K562 (cell line): ENCODE results near the gene ECT2. TPM values are rescaled to one million over a fixed set of nuclear protein-coding genes. Genes with fewer than 3 reads are reported as not detected.
A peak's percentile ranks its signal among the peaks of the same experiment; 100 is the strongest.

Experiments used
- ARID3B ChIP-seq: fragments of 250-450 bp; sonication (Bioruptor Pico); IDR thresholded peaks from 2 replicates; pipeline ENCODE4 v1.4.0; 2020; ENCODE audit warnings: borderline replicate concordance
- ATF4 ChIP-seq: fragments of 450-650 bp; formaldehyde crosslinking; IDR thresholded peaks from 2 replicates; pipeline ENCODE4 v1.4.0; 2022; ENCODE audit warnings: mild to moderate bottlenecking, moderate library complexity
- CBFA2T3 ChIP-seq: fragments of 450-650 bp; IDR thresholded peaks from 2 replicates; pipeline ENCODE4 v1.6.1; 2017
- CEBPB ChIP-seq: fragments of 450-650 bp; IDR thresholded peaks from 2 replicates; pipeline ENCODE4 v1.6.1; 2016; ENCODE audit warnings: missing genetic modification characterization, missing compliant biosample characterization
- ETV6 ChIP-seq, 3 experiments: fragments of 150-350 bp in 1 of 3; sonication (generic) in 1 of 3; formaldehyde crosslinking in 1 of 3; IDR thresholded peaks; 2 replicates each; pipeline versions ENCODE4 v1.6.1 to v1.8.0; 2014 to 2022; ENCODE audit warnings: borderline replicate concordance in 2 of 3, low read depth in 2 of 3, antibody characterized with exemption in 1 of 3, low read length in 1 of 3, mild to moderate bottlenecking in 1 of 3, missing genetic modification reagents in 1 of 3
- GATA2 ChIP-seq: sonication (generic); formaldehyde crosslinking; IDR thresholded peaks from 2 replicates; pipeline ENCODE4 v1.4.0; 2020; ENCODE audit warnings: mild to moderate bottlenecking, missing genetic modification reagents
- L3MBTL2 ChIP-seq: fragments of 450-650 bp; IDR thresholded peaks from 2 replicates; pipeline ENCODE4 v1.6.1; 2016; ENCODE audit warnings: mild to moderate bottlenecking, moderate library complexity
- MCM3 ChIP-seq: fragments of 450-650 bp; IDR thresholded peaks from 2 replicates; pipeline ENCODE4 v1.6.1; 2016
- MECOM ChIP-seq: fragments of 250-450 bp; sonication (Bioruptor Pico); IDR thresholded peaks from 2 replicates; pipeline ENCODE4 v1.8.0; 2022; ENCODE audit warnings: inconsistent platforms
- NR2C1 ChIP-seq, 2 experiments: fragments of 450-650 bp; IDR thresholded peaks; 2 replicates each; pipeline ENCODE4 v1.6.1; 2017; ENCODE audit warnings: mild to moderate bottlenecking in 2 of 2, antibody characterized with exemption in 1 of 2, inconsistent platforms in 1 of 2, missing compliant biosample characterization in 1 of 2, missing genetic modification characterization in 1 of 2
- NR3C1 ChIP-seq: sonication (generic); formaldehyde crosslinking; IDR thresholded peaks from 2 replicates; pipeline ENCODE4 v1.8.1; 2022; ENCODE audit warnings: missing genetic modification reagents
- RFX1 ChIP-seq: fragments of 450-650 bp; IDR thresholded peaks from 2 replicates; pipeline ENCODE4 v1.6.1; 2016; ENCODE audit warnings: mild to moderate bottlenecking, moderate library complexity
- SMARCC2 ChIP-seq: fragments of 450-650 bp; IDR thresholded peaks from 2 replicates; pipeline ENCODE4 v1.6.1; 2017; ENCODE audit warnings: antibody characterized with exemption, moderate library complexity, mild to moderate bottlenecking, low read depth
- TCF3 ChIP-seq: sonication (generic); formaldehyde crosslinking; IDR thresholded peaks from 2 replicates; pipeline ENCODE4 v1.4.0; 2020; ENCODE audit warnings: mild to moderate bottlenecking, missing genetic modification reagents
- XRCC4 ChIP-seq: IDR thresholded peaks from one replicate; pipeline ENCODE4 v1.6.1; 2011; ENCODE audit not compliant: insufficient read depth, insufficient read length; ENCODE audit errors: extremely low read depth
- ZNF318 ChIP-seq, 2 experiments: fragments of 450-650 bp; IDR thresholded peaks; 2 replicates each; pipeline ENCODE4 v1.6.1; 2016; ENCODE audit warnings: mild to moderate bottlenecking in 2 of 2, borderline replicate concordance in 1 of 2, low read depth in 1 of 2, moderate library complexity in 1 of 2
- polyA plus RNA-seq, 8 experiments: library from polyadenylated mRNA; depleted of rRNA in 4 of 8; stranded (reverse) in 5 of 8; unstranded in 3 of 8; fragments of >200 nt; fragmentation: Nextera tagmentation in 2 of 8; fragmentation: Illumina TruSeq in 1 of 8; extraction: Ambion mirVana in 2 of 8; extraction: Trizol in 1 of 8; gene quantifications; 2 replicates each; pipeline versions ENCODE4 v1.2.1 to v1.2.3, GENCODE V29; 2011 to 2014; ENCODE audit warnings: inconsistent platforms in 1 of 8, missing spikeins in 1 of 8
- total RNA-seq, 7 experiments: library from RNA; depleted of rRNA in 6 of 7; stranded (reverse); fragments of >200 nt in 6 of 7; fragmentation: Illumina TruSeq in 2 of 7; extraction: Trizol in 2 of 7; gene quantifications; 2 replicates each; pipeline versions ENCODE4 v1.2.1 to v1.2.3, GENCODE V29; 2011 to 2021; ENCODE audit warnings: low replicate concordance in 1 of 7

ECT2 gene
- total and polyA plus RNA-seq, 9 of the 15 experiments (the other 6 are each of a cell fraction or from before 2014, with no cell fraction given): 19.0 to 53.0 (median 36.5) TPM

- TF ChIP-seq ETV6 (IDR thresholded peaks at IDR 0.05; ENCODE audit: borderline replicate concordance in 1 of 2, low read depth in 2 of 2, low read length in 1 of 2) (no peak), ETV6 (CRISPR knock-in tag; IDR thresholded peaks at IDR 0.05; ENCODE audit: borderline replicate concordance) (no peak), CEBPB (tag) (peak; percentile 52), L3MBTL2 (peak; percentile 84), MECOM (peak; percentile 37; the same call in 1 of the 2 replicates), GATA2 (CRISPR knock-in tag) (0 out of 2 replicates have a peak, but pooled peaks have one; percentile 38), ZNF318 (IDR thresholded peaks at IDR 0.05; ENCODE audit: borderline replicate concordance in 1 of 2, low read depth in 1 of 2) (peak in 1 of 2 experiments; percentile 38; a peak in 1 of 4 replicates), CBFA2T3 (peak; percentile 66), SMARCC2 (peak; percentile 75), MCM3 (no peak), XRCC4 (no peak), RFX1 (no peak), ARID3B (no peak), NR3C1 (CRISPR knock-in tag) (no peak), ATF4 (CRISPR knock-in tag) (peak; percentile 53; the same call in 1 of the 2 replicates), TCF3 (CRISPR knock-in tag) (peak; percentile 59), NR2C1 (IDR thresholded peaks at IDR 0.05) (no peak), NR2C1 (tag; IDR thresholded peaks at IDR 0.05) (0 out of 2 replicates have a peak, but pooled peaks have one; percentile 31)
These were observed 106.5 kb downstream of the ECT2 start (continued) for GRCh38 chr3:172856795-172857742.
